DMS79 (cell line): Measurements from ENCODE around the gene STAB2.

Source experiments
- DNase-seq: peaks from one replicate; lab custom pipeline; 2025; lab: John Stamatoyannopoulos, UW

Gene STAB2

DNA sequence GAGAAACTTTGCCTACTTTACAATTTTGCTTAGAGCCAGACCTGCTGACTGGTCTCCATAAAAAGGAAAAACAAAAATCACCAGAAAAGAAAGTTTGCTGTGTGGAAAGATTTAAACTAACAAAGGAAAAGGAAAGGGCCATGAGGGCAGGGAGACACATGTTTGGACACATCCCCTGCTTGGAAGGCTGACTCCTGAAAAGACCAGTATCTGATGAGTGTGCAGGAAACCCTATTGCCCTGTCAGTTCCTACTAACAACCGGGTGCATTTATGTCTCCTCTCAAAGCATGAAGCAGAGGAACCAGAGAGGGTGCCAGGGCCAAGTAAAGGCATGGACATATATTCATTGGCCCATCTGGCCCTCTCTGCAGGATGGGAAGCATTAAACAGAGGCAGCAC, 7.0 kb upstream of the STAB2 start:
- no peak for DNase-seq

DNA sequence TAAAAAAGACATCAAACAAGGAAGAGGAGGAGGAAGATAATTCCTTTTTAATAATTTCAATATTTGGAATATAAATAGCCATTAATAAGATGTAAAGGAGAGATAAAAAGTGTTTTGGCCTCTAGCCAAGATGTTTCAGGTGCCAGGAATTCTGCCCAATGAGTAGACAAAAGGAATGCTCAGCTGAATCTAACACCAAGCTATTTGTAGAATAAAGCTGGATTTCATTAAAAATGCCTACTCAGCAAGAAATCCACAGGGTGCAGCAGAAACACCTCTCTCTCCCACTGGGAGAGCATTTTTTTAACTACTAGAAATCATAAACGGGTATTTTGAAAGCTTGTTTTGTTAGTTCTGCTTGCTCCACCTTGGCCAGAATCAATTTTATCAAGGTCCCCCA, 4.1 kb upstream of the STAB2 start:
- no peak for DNase-seq

DNA sequence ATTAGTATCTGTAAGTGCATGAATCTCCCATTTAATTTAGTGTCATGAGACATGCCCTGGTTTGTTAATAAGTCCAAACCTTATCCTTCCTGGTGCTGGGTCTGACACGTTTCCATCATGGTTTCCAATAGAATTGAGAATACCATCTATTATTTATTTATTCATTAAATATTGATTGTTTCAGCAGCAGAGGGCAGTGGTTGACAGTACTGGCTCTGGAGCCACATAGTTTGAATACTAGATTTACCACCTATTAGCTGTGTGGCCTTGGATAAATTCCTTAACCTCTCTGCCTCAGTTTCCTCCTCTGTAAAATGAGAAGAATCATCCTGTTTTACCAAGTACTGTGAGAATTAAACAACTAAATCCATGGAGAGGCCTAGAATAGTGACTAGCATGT, 941 bp upstream of the STAB2 start:
- DNase-seq, result no peak

DNA sequence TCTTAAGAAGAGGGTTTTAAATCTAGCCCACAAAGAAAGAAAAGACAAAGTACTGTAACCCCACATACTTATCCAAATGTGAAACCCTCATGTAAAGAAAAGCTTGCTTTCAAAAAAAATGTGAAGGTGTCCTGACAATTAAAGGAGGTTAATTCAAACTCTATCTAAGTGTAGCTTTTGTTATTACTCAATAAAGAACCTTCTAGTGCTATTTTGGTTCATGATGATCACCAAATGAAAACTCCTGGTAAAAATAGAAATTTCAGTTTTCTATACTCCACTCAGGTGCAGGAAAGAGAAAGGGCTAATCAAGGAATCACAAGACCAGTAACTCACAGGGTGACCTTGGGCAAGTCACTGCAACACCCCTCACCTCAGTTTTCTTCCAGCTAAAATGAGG, 1.6 kb downstream of the STAB2 start:
- no peak for DNase-seq

DNA sequence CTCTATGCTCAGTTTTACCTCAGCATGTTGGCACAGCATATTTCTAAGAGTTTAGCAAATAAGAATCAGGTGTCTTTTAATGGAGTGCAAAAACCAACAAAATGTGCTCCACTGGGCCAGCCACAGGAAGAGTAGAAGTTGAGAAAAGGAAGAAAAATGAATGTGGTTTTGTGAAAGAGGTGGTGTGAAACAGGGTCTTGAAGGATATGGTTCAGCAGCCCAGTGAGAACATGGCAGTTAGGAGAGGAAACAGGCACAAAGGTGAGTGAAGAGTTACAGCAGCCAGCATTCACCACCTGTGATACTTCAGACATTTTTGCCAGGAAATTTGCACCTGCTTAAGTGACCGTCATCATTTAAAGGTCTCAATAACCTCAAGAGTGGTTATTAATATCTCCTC, 2.4 kb downstream of the STAB2 start:
- no peak for DNase-seq

DNA sequence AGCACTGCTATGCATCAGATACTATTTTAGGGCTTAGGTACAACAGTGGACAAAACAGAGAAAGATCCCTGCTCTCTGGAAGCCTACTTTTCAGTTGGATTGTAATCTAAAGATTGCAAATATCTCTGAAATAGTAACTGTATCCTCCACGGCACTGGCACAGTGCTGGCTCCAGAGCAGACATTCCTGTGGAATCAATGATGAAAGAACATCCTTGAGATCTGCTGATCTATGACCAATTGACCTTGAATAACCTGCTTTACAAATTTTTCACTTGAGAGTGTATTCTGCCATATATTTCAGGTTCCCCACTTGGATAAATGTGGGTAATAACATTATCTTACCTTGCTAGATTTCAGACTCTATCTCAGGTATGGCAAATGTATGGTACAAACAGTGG, 3.2 kb downstream of the STAB2 start:
- DNase-seq, result peak; percentile 29

DNA sequence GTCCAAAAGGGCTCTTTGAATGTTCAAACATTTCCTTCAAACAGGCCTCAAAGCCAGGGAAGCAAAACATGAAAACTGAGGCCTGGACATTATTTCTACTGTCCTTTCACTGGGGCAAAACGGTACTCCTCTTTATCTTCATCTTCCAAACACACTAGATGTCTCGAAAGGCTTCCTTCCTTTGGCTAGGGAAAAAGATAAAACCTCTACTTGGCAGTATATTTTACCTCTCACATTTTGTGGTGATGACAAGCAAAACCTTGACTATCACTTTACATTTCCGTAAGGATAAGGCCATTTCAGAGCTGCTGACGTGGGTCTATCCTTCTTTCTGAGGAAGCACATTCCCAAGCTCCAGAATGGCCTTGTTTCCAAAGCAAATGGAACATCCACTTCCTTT, 9.9 kb downstream of the STAB2 start:
- DNase-seq, result no peak

DNA sequence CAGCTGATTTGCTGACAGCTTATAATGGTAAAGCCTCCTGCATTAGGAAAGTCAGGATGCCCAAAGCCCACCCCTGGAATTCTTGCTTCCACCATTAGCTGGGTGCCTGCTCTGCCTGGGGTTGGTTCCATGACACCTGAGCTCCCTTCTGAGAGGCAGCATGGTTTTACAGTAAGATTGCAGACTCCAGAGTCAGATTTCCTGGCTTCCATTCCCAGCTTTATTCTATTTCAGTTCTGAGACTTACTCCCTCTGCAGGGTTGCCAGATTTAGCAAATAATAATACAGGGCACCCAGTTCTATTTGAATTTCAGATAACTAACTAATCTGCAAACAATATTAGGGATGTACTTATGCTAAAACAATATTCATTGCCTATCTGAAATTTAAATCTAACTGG, 12.2 kb downstream of the STAB2 start:
- DNase-seq, result no peak

DNA sequence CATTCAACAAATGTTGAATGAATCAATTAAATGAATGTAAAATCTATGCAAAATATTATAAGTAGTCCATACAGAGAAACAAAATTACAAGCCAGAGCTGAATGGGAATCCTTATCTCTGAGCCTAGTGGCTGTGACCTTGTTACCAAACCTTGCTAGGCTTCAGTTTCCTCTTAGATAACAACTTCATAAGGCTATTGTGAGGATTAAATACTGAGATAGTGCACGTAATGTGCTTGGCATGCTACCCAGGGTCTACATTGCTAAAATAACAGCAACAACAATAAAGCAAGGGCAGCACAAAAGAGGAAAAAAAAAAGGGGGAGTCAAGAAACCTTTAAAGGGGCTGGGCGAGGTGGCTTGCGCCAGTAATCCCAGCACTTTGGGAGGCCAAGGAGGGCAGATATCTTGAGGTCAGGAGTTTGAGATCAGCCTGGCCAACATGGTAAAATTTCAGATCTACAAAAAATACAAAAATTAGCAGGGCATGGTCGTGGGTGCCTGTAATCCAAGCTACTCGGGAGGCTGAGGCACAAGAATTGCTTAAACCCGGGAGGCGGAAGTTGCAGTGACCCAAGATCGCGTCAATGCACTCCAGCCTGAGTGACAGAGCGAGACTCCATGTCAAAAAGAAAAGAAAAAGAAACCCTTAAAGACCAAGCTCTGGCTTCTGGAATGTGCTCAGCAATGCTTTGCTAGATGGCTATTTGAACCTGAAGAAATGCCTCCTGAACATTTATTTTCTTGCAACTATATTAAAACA, 14.1 kb downstream of the STAB2 start:
- DNase-seq, result no peak

DNA sequence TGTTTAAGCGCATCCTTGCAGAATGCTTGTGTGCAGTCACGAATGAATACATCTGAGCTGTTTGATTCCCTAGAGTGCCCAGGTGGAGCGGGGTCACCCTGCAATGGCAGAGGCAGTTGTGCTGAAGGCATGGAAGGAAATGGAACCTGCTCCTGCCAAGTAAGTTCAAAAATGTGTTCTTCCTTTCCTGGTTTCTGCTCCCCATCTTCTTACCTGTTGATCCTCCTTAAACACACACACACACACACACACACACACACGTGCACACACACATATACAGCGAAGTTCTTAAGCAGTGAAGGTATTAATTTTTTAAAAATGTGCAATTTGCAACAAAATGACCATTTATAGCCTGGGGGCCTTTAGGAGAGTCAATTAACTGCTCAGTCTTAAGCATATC, 33.3 kb downstream of the STAB2 start:
- DNase-seq, result peak; percentile 11

DNA sequence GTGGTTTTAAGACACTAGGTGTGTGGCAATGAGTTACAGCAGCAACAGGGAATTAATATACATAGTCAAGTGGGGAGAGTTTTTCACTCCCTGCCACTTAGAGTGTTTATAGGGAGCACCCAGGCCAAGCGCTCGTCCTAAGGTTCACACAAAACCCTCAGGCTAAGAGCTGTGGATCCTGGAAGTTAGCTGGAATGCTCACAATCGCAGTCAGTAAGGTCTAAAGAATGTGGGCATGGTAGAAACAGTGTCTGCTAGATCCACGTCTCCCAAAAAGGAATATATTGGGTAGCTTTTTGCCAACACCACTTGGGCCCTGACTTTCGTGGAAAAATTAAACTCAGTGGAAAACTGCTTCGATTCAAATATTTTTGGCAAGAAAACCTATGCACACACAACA, 36.6 kb downstream of the STAB2 start:
- no peak for DNase-seq

DNA sequence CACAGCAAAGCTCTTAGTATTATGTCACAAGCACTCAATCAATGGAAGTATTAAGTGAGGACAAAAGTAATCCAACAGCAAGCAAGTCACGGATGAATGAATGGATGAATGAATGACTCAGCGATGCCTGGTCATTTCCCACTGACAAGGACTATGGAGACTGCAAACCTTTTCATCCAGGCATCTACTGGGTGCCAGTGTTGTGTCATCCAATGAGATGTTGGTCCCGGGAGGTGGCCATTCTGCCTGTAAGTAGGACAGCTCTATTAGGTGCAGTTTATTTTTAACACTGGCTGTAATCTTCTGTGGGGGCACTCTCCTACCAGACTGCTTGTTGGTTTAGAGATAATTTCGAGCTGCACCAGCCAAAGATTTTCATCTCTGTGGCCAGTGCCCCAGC, 39.4 kb downstream of the STAB2 start:
- DNase-seq, result peak; percentile 60

DNA sequence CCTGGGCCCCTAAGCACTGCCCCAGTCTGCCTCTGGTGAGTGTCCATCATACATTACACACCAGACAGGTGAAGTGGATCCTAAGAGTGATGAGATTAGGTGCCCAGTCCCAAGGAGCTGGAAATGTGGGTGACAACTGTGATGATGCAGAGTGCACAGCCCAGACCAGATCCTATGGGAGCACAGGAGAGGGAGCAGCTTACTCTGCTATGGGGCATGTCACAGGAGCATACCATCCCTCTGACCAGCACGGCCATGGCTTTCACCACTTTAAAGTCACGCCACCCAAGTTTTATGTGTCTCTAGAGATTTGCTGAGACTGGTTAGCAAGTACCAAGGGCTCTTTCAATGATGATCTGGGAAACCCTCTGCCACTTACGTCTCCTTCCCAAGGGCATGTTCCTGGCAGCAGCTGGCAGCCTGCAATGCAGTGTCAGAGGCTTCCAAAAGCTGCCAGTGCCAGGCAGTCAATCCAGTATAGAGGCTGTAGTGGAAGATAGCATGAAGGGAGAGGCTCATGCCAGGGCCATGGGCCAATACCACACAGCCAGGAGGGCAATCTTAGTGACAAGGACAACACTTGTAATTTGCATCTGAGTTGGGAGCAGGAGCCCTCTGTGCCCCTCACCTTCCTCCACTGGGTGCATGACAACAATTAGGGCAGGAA, 40.2 kb downstream of the STAB2 start:
- DNase-seq, result peak; percentile 91

DNA sequence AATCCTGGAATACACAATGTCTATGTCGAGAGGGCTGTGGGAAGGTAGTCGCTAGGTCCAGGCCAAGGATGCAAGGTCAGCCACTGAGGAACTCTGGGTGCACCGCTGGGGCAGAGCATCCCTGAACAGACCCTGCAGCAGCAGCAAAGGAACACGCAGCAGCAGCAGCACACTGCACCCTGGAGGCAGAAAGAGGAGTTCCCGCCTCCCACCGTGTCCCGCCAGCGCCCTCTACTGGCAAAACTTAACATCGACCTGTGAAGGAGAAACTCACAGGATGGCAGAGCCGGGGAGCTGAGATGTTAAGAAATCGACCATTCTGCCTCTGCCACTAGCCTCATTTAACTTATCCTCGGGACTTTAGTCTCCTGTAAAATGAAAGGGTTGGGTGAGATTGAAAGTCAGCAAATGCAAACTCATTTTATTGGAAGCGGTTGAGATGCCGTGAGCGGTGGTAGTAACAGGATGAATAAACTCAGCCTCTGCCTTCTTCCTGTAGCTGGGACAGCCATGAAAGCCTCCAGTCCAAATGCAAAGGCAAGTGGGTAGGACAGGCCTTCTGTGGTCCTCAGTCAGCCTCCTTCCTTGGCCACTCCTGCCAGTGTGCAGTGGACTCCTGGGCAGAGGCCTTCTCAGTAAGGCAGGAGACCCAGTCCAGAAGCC, 45.6 kb downstream of the STAB2 start:
- DNase-seq, result no peak

DNA sequence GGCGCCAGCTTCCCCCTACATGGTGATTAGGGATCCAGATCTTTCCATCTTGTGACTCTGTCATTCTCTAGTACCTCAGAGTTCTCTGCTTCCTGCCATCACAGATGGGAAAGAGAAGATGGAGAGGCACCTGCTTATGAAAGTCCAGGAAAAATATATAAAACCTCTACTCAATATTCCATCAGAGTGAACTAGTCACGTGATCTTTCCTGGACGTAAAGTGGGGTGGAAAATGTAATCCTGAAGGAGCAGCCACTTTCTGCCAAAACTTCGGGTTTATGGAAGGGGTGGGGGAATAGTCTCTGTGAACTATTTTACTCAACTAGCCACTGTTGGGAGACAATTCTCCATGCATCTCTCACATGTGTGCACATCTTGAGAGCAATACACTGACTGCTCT, 47.7 kb downstream of the STAB2 start:
- DNase-seq, result no peak

DNA sequence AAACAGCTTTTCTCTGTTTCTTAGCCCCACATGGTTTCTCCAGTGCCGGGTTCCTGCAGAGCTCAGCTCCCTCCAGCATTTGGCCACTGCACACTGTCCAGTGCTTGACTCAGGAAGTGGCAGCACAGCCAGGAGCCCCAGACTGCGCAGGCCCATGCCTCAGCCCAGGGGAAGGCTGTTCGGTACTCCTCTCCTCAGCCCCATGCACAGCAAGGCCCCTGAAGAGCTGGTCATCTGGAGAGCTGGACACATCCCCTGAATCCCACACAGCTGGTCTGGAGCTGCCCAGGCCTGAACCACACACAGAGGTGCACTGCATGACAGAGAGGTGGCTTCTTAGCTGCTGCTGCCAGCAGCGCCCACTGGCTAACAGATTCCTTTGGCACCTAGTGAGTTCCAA, 48.3 kb downstream of the STAB2 start:
- DNase-seq, result no peak

DNA sequence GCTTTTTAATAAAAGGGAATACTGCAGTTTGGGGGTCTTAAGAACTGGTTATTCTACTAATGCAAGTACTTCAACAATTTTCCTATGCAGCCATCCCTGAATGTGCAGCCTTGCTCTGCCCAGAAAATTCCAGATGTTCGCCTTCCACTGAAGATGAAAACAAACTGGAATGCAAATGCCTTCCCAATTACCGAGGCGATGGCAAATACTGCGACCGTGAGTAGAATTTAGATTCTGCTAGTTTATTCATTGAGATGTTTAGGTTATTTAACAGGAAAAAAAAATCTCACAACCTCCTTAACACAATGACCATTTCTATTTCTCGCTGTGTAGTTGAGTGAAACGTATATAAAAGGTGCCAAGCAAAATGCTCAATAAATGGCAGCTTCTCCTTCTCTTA, 49.9 kb downstream of the STAB2 start:
- DNase-seq, result no peak

DNA sequence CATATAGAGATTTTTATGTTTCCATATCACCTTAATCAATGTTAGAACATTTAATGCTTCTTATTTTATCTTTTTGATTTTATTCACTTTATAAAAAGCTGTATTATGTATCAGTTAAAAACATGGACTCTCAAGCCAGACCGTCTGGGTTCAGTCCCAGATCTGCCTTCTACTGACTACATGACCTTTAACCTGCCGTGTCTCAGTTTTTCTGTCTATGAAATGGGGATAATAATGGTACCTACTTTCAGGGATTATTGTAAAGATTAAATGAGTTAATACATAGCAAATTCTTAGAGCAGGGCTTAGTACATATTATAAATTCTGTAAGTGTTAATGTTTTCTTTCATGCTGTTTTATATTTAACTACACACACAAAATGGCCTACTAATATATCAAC, 50.4 kb downstream of the STAB2 start:
- no peak for DNase-seq

DNA sequence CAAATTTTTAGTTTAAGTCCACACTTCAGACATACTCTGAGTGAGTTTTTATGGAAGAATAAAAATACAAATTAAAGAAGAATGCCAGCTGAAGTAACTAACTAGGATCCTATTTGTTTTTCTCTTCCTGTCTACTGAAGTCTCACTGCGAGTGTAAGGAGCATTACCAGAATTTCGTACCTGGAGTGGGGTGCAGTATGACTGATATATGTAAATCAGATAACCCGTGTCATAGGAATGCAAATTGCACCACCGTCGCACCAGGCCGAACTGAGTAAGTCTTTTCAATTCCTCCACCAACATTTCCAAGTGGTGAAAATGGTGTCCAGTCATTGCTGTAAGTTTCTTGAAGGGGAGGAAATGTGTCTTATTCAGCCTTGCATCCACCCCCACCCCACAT, 52.9 kb downstream of the STAB2 start:
- no peak for DNase-seq

DNA sequence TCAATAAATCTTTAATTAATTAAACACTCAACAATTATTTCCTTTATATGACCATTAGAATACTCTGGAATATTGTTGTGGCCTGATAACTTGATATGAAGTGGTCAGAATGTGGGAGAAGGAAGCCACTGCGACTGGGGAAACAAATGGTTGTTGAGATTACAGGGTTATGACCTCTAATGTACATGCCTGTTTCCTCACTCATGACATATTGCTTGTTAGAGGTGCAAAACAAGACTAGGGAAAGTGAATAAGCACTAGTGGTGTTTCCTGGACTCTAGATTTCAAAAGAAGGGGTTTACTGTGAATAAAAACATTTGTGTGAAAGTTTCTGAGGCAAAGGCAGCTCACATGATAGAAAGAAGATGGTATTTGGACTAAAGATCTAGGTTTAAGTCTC, 53.3 kb downstream of the STAB2 start:
- no peak for DNase-seq

DNA sequence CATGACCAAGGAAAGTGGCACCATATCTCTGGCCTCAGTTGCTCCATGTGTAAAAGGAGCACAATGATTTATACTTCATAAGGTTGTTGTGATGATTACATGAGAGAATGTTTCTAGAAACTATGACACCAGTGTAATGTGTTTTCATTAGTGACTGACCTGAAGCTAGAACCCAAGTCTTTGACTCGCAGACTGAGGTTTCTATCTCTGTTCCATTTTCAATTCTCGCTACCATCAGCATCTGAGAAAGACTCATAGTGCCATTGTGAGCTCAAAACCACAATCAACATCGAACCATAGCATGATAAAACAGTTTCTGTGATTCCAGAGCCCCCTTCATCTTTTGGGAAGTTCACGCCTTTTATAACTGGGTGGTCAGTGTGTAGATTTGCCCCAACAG, 53.8 kb downstream of the STAB2 start:
- DNase-seq, result no peak

DNA sequence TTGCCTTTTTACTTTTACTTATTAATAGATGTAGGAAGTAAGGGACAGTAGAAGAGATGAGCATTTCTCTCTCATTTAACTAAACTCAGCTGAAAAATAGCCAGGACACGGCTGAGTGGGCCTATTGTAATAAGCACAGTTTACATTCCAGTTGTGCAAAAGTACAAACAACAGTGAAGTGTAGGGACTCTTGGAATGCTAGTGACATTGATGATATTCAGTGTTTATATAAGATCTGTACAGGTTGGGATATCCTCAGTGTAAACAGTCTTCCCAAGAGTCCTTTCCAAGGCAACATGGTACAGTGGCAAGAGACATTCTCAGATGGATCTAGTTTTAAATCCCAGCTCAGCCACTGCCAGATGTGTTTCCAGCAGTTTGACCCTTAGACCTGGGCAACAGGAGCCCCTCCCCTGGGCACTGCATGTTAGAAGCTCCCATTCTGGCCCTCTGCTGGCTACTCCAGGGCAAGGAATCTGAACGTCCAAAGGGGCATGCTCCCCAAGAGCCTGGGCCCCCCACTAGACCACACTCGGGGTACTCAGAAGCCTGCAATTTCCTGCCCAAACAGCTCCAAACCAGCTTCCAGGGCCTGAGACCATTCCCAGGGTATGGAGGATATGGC, 55.3 kb downstream of the STAB2 start:
- DNase-seq, result no peak

DNA sequence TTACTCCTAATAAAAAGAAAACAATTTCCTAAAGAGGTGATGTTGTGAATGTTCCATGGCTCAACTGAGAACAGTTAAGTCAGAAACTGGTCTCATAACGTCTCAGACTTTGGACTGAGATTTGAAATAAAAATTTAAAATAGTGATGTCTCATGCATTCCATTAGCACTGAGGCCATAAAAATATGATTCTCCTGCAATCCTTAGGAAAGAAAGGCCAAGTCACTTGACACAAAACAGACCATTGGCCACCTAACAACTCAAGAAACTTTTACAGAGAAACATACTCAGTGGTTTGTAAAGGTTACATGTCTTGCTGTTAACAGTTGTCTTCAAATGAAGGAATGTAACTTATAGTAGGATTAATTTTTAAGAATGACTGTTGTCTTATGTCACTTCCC, 58.1 kb downstream of the STAB2 start:
- DNase-seq, result no peak
